NCI-H2029 treated with DMSO at 0.1 percent for 48 hours (cell line): Measurements from ENCODE around the gene PRELP.

ENCODE experiments used
- DNase-seq: peaks from one replicate; lab custom pipeline; 2025; lab: John Stamatoyannopoulos, UW

Gene PRELP

DNA sequence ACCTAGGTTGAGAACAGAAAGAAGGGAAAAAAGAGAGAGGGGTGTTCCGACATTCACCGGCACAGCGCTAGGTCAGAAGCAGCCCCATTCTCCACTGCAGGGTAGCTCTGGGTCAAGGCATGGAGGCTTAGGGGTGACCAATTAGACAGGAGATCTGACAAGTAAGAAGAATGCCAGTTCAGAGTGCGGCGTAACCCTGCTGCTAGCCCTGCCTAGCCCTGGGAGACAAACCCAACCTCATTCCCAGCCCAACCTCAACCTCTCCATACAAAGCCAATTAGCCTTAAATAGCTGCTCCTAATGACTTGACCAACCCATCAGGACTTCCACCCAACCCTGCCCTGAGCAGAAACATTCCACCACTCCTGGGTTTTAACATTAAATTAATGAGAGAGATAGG, 3.4 kb downstream of the PRELP start:
- no peak for DNase-seq

DNA sequence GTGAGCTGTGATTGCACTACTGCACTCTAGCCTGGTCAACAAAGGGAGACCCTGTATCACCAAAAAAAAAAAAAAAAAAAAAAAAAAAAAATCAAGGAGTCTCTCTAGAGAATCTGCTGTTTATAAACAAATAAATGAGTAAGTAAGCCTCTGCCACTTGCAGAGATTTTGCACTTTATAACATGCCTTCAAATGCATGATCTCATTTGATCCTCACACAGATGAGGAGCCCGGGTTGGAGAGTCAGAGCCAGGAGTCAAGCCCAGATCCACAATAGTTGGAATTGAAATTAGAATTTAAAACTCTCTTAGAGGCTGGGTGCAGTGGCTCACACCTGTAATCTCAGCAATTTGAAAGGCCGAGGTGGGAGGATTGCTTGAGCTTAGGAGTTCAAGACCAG, 4.0 kb downstream of the PRELP start:
- no peak for DNase-seq

DNA sequence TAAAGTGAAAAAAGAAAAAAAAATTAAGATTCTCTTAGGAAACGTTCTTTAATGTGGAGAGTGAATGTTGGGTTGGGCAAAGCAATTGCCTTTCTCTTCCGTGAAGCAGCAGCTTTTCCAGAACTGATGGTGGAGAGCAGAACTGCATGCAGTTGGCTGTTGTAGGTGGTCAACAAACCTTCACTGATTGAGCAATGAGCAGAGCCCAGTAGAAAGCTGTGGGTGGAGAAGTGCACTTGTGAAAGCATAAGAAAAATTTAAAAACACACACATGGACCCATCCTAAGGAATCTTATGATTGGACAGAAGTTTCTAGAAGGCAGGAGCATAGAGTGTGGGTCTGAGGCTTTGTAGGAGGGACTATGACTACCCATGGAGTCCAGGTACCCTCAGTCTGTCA, 4.5 kb downstream of the PRELP start:
- no peak for DNase-seq

DNA sequence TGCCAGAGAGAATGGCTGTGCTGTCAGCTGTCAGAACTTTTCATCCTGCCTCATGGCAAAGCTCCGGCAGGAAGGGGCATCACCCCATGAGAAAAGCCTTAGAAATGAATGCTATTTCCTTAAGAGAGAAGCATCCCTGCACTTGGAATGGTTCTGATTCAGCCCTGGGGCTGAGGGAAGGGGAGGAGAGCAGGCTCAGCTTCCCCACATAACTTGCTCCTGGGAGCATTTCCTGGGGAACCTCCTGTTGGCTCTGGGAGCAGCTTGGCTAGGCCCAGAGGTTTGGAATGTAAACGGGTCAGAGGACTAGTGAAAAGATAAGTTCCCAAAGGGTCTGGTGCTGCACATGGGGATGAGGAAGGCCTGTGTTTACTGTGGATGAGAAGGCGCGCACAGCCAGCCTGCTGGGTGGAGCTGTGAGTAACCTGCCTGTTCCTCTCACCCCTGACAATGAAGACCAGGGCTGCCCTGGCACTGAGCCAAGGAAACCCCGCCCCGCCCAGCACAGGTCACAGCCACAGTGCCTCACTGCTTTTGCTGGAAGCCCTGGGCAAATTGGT, 5.0 kb downstream of the PRELP start:
- DNase-seq = peak; percentile 10

DNA sequence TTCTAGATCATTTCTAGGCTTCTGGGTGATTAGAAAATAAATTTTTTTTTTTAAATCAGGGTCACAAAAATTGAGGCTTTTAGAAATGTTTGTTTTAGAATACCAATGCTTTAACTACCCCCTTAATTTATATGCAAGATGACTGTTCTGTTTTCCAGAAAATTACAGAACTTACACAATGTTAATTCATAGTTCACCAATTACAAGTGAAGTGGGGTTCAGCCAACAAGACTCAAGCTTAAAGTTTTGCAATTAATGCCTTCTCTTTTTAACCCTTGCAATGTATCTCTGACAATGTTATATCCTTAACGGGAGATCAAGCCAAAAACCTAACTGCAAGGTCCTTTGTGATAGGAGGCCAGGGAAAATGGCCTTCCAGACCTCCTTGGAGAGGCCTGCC, 5.6 kb downstream of the PRELP start:
- DNase-seq = no peak

DNA sequence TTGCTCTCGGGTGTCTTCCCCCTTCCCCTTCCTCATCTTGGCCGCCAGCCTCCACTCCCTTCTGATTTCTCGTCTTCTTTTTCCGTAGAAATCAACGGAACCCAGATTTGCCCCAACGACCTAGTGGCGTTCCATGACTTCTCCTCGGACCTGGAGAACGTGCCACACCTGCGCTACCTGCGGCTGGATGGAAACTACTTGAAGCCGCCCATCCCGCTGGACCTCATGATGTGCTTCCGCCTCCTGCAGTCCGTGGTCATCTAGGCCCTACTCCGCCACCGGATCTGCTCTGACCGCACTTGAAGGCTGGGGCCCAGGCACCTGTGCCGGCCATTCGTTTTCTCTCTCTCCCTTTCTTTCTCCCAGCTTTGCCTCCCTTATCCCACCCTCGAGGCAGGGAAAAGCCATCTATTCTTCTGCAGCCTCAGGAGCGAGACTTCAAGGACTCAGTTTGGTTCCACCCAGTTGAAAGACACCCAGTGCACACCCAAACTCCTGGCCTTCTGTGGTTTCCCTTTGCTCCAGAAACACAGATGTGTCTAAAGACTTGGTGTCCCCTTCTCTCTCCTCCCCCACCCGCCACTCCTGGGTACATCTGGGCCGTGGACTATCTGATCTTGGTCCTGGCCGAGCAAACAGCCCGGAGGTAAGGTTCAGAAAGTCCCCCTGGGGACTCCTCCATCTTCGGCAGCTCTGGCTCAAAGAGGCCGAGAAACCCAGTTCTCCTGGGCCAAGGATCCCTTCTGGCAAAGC, 11.2 kb downstream of the PRELP start:
- DNase-seq = no peak

DNA sequence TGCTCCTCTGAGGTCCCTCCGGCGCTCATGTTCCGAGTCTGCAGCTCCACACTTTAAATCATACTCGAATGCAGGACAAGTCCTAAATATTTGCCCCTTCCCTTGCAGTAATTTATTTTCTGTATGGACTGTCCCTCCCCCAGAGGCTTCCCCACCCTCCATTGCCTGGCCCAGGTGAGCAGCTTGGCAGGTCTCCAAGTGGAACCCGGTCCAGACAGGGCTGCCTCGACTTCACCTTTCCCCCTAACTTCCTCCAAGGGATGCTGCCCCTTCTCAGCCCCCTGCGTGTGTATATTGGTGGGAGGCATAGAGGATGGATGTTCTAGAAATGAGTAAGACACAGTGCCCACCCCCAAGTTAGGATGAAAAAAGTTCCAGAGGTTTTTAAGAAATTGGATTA, 12.9 kb downstream of the PRELP start:
- no peak for DNase-seq

DNA sequence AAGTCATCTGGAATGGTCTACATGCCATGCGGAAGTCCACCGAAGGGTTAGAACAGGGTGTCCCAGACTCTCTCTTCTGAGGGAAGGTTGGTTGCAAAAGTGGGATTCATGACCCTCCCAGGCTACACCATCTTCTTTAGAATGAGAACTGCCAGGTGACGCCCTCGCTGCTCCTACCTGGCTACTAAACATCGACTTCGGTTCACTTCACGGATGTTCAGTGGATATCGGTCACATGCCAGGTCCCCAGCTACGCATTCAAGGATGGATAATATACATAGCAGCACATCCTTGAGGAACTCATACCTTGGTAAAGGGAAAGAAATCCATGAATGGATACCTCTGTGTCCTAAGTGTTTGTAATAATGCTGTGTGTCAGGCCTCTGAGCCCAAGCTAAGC, 15.0 kb downstream of the PRELP start:
- no peak for DNase-seq

DNA sequence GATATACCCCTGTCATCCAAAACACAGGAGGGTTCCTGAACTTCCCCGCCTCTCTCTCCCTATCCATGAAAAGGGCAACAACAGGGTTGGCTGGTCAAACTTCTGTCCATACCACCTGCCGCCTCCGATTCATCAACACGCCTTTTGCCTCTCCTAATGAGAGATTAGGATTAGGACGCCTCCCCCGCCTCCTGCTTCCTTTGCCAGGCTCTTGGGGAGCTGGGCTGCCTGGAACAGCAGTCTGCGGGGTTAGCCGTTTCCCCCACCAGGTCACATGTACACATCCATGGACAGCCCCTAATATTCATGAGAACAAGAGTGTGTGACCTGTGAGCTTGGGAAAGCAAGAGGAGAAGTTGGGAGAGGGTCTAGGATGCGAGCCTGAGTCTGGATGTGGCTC, 16.1 kb downstream of the PRELP start:
- no peak for DNase-seq

DNA sequence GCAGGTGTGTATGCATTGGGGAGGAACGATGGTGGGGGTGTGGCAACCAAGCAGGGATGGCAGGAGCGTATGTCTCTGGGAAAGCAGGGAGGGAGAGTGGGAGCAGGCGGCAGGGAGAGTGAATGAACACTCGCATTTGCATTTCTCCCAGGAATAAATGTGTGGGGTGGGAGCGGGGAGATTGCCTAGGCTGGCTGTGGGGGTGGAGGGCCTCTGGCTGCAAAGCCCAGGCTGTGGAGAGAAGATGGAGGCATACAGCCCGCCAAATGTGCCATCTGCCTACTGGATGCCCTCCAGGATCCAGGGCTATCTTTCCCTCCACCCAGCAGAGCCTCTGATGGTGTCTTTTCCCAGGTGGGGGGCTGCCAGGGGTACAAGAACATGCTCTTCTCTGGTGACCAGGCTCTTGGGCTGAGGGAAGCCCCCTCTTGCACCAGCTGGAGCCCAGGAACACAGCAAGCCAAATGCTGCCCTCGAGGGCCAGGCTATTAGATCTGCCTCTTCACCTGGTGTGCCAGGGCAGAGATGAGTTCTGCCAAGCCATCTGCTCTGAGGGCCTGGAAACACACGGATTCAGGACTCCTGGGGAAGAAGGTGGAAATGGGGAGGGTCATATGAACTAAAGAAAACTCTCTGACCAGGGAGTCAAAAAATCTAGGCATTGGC, 16.6 kb downstream of the PRELP start:
- no peak for DNase-seq

DNA sequence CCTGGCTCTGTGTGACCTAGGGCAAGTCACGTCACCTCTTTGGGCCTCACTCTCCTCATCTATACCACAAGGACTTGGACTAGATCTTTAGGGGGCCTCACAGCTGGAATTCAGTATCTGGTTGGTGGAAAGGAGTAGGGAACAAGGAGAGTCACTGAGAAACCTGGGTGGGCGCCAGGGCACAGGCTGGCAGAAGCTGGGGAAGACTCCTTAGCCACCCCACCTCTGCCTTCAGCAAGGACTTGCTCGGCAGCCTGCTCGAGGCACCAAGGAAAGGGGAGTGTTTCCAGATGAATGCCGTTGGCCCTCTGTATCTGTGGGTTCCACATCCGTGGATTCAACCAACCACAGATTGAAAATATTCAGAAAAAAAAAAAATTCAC, 17.1 kb downstream of the PRELP start:
- DNase-seq = no peak

DNA sequence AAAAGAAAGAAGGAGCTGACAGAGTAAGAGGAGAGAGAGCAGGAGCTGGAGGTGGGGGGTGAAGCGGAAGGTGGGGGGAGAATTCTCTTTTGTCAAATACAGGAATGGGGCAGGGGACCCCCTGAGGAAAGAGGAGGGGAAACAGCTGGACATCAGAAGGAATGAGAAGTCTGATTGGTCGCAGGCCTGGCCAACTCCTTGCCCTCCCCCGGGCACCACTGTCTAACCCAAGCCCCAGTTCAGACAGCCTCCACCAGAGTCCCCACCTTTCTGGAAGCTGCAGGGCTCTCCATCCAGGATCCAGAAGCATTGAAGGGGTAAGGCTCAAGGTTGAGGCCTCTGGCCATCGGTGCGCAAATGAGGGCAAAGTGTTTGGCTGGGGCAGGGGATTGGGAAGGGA, 18.3 kb downstream of the PRELP start, which contains the start of gene OPTC:
Gene OPTC (plus strand): TSS at position 253 of the 400 bp plus-strand sequence. CDS start 1,853 bp downstream, outside the sequence.
- no peak for DNase-seq

DNA sequence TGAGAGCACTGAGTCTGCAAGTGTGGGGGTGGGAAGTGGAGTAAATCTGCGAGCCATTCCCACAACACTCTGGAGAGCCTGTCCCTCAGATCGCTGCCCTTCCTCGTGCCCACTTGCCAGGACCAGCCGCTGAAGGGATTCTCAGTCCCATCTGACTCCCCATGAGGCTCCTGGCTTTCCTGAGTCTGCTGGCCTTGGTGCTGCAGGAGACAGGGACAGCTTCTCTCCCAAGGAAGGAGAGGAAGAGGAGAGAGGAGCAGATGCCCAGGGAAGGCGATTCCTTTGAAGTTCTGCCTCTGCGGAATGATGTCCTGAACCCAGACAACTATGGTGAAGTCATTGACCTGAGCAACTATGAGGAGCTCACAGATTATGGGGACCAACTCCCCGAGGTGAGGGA, 20.2 kb downstream of the PRELP start:
- DNase-seq = no peak

DNA sequence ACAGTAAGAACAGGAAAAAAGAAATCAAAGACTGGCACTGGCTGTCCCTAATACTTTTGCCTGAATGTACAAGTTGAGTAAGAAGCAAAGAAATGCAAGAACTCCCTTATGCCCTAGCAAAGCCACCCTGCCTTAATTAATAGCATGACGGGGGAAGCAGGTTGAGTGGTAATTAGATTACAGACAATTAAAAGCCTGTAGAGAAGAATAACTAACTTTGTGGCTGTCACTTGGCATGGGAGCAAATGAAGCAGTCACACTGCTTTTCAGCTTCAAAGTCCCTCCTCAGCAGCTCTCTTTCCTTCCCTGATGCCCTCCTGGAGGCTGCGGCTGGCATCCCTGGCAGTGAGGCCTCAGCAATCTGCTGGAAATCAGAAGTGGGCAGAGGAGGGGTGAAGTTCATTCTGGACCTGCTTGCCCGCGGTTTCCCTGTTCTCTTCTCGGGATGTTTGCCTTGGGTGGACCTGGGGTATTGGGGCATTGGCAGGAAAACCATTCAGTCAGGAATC, 21.7 kb downstream of the PRELP start:
- no peak for DNase-seq

DNA sequence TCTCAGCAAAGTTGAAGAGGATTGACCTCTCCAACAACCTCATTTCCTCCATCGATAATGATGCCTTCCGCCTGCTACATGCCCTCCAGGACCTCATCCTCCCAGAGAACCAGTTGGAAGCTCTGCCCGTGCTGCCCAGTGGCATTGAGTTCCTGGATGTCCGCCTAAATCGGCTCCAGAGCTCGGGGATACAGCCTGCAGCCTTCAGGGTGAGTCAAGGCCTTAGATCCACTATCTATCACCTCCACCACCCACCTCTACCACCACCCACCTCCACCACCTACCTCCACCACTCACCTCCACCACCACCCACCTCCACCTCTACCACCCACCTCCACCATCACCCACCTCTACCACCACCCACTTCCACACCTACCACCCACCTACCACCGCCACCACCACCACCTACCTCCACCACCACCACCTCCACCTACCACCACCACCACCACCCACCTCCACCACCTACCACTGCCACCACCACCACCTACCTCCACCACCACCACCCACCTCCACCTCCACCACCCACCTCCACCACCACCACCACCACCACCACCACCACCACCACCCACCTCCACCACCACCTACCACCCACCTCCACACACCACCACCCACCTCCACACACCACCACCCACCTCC, 24.2 kb downstream of the PRELP start:
- no peak for DNase-seq

DNA sequence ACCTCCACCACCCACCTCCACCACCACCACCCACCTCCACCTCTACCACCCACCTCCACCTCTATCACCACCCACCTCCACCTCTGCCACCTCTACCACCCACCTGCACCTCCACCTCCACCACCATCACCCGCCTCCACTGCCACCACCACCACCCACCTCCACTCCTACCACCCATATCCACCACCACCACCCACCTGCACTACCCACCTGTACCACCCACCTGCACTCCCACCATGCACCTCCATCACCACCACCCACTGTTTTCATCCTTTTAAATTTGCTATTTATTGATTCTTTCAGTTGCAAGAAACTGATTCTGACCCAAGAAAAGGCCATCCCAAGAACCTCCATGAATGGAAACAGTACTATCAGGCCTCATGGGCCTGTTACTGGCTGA, 24.7 kb downstream of the PRELP start:
- no peak for DNase-seq

DNA sequence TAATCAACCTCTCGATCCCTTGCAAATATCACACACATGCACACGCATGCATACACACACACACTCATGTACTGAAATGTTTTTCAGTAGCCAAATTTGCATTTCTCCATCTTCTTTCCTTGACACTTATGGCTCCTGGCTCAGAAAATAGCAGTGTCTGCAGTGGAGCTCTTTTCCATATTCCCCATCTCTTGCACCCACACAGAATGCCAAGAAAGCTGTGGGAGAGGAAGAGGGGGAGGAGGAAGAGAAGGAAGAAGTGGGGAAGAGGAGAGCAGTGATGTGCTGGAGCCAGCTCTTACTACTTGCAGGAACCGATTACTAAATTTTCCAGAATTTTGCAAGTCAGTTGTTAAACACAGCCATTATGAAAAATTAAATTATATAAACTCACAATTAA, 28.2 kb downstream of the PRELP start:
- DNase-seq = no peak

DNA sequence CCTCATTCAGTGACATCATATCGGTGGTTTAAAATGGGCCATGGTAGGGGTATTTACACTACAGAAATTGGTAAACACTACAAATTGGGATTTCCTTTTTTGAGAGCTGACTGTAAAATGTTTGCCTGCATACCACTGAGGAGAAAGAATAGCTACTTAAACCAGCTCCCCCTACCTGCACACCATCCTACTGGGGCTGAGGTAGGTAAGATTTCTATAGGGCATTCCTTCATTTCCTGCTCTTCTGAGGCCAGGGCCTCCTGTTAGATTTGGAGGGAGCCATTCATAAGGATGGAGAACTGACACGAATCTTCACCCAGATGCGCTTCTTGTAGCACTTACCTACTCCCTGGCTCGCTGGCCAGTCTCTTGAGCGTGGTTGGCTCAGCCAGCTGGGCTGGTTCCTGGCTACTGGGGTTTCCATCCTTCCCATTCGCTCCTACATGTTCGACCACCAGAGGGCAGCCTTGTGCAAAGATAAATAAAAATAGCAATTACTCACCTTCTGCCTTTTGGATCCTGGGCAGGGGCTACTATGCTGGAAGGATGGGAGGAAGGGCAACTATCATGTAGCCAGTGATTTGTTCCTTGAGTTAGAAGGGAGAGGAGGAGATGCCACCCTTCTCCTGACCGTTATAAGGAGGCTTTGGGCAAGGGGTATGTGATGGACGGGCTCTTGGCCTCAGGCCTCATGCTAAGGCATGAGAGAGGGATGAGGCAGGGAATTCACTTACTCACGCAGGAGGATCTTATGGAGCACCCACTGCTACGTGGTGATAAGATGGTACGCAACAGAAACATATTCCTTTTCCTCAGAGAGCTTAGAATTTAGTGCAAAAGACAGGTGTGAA, 29.0 kb downstream of the PRELP start:
- DNase-seq = peak; percentile 48

DNA sequence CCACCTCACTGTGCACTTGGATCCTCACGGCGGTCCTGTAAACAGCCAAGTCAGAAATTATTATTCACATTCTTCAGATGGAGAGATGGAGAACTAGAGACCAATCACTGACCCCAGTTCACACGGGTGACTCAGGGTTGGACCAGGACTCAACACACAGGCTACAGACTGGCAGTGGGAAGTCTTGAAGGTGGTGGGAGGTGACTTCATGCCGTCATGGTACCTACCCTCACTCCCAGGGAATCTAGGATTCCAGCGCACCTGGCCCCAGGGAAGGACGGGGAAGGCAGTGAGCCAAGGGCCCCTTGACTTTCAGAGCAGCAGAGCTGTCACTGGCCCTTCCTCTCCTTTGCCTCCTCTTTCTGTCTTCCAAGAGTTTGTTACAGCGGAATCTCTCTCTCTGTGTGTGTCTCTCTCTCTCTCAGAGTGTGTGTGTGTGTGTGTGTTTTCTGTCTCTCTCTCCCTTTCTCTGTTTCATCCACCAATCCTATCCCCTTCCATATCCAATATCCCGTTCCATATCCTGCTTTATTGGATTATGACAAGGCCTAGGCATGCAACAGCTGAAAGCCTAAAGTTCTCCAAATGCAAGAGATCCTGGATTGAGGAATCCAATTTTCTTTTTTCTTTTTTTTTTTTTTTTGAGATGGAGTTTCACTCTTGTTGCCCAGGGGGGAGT, 30.1 kb downstream of the PRELP start:
- DNase-seq = no peak

DNA sequence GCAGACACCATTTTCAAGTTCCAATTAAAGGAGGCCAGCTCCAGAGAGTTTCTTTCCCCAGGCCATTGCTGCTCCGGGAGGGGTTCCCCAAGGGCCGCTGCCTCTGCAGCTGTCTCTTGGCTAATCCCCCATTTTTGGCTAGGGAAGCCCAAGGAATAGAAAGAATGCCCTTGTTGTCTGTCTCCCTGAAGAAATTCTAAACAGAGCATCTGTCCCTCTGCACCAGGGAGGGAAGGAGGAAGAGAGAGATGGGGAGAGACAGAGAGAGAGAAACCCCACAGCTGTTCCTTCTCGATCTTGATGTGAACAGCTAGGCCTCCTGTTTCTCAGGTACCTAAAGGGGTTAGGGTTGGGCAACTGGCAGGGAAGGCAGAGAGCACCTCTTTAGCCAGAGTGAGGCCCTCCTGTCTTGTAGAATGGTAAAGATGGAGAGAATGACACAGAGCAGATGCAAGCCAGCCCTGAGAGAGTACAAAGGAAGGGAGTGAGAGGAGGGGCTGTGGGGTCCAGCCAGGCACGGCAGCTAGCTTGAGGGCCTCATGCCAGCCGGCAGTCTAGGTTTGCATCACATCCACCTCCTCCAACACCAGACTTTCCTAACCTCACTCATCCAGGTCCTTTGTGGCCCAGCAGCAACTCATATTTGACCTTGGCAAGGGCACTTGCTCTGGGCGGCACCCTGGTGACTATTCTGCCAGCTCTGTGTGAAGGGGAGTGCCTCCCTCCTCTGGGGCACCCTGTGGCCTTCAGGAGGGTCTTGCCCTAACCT, 31.4 kb downstream of the PRELP start:
- no peak for DNase-seq

DNA sequence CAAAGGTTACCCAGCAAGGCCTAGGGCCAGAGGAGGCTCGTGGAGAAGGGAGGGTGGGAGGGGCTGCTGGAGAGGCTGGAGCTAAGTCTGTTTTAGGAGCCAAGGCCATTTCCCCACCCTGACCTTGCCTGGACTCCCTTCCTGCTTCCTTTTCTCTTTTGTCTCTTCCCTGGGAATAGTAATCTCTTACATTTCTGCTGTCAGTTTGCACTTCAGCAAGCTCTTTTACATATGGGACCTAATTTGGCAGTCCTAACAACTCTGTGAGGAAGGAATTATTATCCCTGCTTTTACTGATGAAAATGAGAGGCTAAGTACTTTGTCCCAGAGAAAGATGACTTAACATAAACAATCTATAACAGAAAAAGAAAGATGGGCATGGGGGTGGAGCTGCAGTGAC, 32.2 kb downstream of the PRELP start:
- DNase-seq = no peak
